GM12801 (cell line): ENCODE measurements around the gene MAEA.

Experiments used
- CTCF ChIP-seq: IDR thresholded peaks from one replicate; pipeline ENCODE4 v1.5.1; 2011; ENCODE audit warnings: control low read depth; ENCODE audit not compliant: insufficient read length; ENCODE audit errors: extremely low read depth

MAEA gene

GRCh38 chr4:1276984-1277383, 12.7 kb upstream of the MAEA start:
- no peak for TF ChIP-seq CTCF

GRCh38 chr4:1277667-1278665, 11.7 kb upstream of the MAEA start:
- no peak for TF ChIP-seq CTCF

- no peak for TF ChIP-seq CTCF
Measured at GRCh38 chr4:1279253-1279652, 10.4 kb upstream of the MAEA start.

GRCh38 chr4:1283711-1284110, 6.0 kb upstream of the MAEA start:
- TF ChIP-seq CTCF, result no peak

- TF ChIP-seq CTCF, result no peak
Measured at GRCh38 chr4:1285151-1285789, 4.4 kb upstream of the MAEA start.

GRCh38 chr4:1285790-1286553, 3.7 kb upstream of the MAEA start:
- no peak for TF ChIP-seq CTCF

- TF ChIP-seq CTCF, result no peak
Measured at GRCh38 chr4:1288786-1289185, 905 bp upstream of the MAEA start.
